A204.1 (cell line): ENCODE results near the gene OR10H2.
"Not testable (repeated sequence)": the region's sequence is repeated elsewhere in the genome, so short reads cannot be mapped to it uniquely, and the experiment has no call there.

Experiments
- FAIRE-seq: peaks from 2 replicates; lab custom pipeline; 2012; peaks lifted over from hg19 to GRCh38; lab: Jason Lieb, UNC

Gene OR10H2, protein sequence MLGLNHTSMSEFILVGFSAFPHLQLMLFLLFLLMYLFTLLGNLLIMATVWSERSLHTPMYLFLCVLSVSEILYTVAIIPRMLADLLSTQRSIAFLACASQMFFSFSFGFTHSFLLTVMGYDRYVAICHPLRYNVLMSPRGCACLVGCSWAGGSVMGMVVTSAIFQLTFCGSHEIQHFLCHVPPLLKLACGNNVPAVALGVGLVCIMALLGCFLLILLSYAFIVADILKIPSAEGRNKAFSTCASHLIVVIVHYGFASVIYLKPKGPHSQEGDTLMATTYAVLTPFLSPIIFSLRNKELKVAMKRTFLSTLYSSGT

DNA sequence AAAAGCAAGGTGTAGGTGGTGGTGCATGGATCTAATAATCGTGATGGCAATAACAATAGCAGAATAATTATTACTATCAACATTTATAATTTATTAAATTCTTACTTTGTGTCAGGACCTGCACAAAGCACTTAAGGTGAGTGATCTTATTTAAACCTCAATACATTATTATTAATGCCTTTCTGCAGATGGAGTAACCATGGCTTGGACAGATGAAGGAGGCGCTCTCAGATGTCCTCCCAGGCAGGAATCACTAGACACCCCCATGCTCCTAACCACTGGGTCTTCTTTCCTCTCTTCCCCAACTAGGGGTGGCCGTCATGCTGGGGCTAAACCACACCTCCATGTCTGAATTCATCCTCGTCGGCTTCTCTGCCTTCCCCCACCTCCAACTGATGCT, at the start of gene OR10H2:
Gene OR10H2, plus strand, starts transcription at position 301 of the 400 bp plus-strand sequence. Its CDS starts 20 bp downstream, at position 321.
- FAIRE-seq = no peak

DNA sequence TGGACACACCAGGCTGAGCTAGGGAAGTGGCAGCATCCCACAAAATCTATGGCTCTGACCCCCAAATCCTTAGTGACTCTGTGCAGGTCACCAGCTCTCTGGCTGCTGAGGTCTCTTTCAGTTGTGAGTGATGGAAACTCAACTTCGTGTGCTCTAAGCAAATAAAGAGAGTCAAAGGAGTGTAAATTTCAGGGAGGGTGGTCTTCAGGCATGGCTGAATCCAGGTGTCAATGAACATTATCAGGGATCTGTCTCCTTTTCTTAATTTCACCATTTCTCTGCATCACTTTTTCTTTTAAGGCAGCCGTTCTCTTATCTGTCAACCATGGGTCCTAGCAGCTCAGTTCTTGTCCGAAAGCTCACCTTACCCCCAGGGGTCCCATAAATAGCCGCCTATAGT, 48.7 kb upstream of the OR10H2 start:
- no peak for FAIRE-seq

DNA sequence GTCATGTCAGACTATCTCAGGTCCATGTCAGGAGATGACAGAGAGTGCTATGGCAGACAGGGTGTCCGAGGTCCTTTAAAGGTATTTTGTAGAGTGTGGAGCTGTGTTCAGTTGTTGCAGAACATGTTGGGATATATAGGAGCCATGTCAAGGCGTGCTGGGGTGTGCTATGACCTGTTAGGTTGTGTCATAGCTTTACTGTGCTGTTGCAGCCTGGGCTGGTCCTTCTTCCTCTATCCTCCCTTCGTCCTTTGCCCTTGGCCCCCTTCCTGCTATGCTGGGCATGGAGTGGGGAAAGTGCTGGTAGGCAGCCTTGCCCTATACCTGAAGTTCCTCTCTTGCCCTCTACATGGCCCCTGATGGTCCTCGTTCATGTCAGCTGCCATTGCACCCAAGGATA, 48.0 kb upstream of the OR10H2 start:
- not testable (repeated sequence) for FAIRE-seq

DNA sequence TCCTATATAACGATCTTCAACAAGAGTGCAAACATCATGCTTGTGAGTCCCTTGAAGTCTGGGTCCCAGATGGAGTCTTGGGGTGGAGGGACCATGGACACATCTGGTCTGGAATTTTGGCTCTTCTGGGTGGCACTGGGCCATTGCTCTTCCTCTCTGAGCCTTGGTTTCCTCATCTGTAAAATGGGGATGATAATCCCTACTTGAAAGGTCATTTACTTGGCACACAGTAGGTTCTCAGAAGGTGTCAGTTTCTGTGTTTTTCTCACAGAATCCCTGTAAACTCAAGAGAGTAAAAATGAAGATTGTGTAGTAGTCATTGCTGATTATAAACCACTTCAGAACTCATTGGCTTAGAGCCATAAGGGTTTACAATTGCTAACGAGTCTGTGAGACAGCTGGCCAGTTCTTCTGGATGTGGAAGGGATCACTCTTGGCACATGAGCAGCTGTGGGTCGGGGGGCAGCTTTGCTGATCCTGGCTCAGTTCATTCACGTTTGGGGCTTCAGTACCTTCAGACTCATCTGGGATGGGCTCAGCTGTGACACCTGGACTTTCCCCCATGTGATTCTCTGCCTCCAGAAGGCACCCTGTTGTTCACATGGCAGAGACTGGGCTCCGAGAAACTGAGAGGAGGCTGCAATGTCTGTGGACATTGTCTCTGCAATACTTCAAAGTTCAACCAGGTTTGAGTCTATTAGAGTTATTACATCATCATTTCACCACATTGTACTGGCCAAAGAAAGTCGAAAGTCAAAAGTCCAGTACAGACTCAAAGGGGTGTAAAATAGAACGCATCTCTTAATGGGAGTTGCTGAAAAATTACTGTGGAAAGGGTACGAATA, 47.1 kb upstream of the OR10H2 start:
- no peak for FAIRE-seq

DNA sequence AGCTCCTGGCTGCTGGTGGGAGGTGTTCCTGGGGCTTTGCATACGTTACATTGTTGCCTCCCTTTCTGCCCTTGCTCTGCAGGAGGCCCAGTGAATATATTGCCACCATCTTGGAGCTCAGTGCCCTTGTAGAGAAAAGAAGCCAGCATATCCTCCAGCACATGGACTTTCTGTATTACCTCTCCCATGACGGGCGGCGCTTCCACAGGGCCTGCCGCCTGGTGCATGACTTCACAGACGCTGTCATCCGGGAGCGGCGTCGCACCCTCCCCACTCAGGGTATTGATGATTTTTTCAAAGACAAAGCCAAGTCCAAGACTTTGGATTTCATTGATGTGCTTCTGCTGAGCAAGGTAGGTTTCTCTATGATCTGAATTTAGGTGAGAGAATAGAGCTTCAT, 44.4 kb upstream of the OR10H2 start:
- FAIRE-seq = no peak

DNA sequence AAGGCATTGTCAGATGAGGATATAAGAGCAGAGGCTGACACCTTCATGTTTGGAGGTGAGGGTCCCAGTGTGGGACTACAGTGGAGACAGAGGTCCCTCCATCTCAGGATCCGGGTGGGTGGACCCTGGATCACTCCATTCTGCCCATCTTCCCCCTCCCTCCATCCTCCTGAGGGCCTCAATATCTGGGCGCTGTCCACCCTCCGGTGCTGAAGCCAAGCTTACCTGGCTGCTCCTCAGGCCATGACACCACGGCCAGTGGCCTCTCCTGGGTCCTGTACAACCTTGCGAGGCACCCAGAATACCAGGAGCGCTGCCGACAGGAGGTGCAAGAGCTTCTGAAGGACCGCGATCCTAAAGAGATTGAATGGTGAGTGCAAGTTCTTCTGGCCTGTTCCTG, 43.0 kb upstream of the OR10H2 start:
- no peak for FAIRE-seq

DNA sequence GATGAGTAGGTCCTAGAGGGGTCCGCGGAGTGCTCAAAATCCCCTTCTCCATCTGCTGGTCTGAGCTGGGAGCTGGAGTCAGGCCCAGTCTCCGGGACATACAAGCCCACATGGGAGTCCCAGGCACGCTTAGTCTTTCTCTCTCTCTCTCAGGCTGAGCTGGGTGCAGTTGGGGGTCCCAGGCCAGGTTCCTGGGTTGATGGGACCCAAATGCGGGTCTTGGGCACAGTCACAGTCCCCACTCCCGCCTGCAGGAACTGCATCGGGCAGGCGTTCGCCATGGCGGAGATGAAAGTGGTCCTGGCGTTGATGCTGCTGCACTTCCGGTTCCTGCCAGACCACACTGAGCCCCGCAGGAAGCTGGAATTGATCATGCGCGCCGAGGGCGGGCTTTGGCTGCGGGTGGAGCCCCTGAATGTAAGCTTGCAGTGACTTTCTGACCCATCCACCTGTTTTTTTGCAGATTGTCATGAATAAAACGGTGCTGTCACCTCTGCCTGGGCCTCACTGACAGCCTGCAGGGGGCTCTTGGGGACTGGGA, 31.1 kb upstream of the OR10H2 start:
- FAIRE-seq = no peak

DNA sequence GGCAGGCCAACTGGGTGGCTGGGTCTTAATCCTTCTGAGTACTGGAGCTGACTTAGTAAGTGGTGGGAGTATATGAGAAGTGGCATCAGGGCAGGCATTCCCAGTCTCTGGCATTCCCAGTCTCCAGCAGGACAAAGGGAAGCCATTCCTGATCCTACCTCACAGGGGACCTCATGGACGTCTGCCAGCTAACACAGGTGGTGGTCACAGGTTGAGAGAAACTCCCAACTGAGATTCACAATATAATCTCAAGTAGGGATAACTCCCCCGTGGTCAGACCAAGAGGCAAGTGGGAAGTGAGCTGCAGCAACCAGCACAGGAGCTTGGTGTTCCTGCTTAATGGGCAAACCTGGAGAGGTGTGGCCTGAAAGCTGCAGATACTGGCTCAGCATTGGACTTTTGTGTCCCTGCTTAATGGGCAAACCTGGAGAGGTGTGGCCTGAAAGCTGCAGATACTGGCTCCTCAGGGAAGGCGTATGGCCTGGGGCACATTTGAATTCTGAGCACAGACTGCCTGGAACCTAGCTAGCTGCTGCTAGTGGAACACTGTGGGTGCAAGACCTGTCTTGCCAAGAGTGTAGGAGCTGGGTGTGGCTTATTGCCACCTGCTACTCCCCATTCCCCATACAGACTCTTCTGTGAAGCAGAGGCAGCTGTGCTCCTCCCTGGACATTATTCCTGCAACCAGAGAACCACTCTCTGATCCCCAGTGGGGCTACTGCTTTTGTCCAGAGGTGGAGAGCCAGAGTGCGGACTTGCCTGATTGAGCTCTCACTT, 25.9 kb upstream of the OR10H2 start:
- no peak for FAIRE-seq

DNA sequence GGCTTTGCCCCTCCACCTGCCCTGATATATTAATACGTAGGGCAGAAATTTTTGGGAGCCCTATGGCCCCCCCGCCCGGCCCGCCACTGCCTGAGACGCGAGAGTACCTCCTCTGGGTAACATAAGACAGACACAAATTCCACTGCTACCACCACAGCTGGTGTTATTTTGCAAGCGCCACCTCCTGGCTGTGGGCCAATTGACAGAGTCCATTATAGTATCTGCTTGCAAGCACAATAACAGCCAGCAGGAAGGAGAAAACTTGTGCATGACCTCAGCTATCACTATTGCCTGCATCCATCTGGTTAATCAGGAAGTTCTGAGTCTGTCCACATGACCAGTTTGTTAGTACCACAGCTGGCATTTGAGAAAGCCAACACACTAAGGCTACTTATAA, 25.3 kb upstream of the OR10H2 start:
- FAIRE-seq = no peak

DNA sequence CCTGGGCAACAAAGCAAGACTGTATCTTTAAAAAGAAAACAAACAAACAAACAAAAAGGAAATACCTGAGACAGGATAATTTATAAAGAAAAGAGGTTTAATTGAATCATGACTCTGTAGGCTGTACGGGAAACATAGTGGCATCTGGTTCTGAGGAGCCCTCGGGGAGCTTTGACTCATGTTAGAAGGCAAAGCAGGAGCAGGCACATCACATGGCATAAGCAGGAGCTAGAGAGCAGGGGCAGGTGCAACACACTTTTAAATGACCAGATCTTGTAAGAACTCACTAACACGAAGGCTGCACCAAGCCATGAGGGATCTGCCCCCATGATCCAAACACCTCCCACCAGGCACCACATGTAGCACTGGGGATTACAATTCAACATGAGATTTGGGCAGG, 13.2 kb upstream of the OR10H2 start:
- no peak for FAIRE-seq

DNA sequence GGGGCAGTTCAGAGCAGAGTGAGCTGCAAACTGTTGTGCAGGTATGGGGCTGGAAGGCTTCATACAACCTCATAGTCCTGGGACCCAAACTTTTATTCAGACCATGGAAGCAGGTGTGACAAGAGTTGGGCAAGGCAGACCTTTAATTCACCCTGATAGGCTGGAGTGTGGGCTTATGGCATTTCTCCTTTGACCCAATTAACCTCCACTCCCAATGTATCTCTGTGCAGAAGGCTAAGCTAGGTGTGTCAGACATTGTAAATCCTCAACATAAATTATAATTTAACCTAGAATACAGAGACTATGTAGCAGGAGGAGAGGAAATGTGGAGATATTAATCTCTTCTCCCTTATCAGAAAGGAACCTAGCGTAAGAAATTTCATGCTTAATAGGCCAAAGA, 12.2 kb upstream of the OR10H2 start:
- no peak for FAIRE-seq

DNA sequence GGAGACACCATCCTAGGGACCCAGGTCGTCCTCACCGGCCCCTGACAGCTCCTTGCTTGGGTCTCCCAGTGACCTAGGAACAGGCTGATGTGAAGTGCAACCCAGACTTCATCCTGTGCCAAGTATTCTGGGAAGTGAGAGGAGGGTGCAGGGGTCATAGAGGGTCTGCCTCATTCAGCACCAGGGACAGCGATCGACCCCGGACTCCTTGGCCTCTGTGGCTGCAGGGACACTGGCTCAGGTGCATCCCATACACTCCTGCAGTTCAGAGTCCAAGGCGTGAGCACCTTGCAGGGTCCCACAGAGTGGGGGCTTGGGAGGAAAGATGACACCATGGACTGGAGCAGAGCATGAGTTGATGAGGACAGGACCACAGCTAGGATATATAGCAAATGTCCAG, 10.0 kb upstream of the OR10H2 start:
- no peak for FAIRE-seq

DNA sequence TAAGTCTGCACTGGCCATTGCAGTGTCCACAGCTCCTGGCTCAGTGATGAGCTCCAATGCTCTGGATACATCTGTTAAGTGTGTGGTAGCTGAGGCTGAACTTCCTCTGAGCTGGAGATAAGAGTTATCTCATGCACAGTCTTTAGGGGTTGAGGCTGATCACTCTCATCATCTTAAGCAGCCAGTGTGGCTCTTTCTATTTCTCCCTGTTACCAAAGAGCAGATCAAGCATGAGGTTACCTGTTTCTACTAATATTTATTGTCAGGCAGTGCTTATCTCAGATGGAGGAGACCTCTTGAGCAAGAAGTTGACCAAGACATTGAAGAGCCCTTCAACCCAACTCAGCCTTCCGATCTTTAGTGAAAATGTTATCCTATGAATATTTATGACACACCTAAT, 6.6 kb upstream of the OR10H2 start:
- no peak for FAIRE-seq

DNA sequence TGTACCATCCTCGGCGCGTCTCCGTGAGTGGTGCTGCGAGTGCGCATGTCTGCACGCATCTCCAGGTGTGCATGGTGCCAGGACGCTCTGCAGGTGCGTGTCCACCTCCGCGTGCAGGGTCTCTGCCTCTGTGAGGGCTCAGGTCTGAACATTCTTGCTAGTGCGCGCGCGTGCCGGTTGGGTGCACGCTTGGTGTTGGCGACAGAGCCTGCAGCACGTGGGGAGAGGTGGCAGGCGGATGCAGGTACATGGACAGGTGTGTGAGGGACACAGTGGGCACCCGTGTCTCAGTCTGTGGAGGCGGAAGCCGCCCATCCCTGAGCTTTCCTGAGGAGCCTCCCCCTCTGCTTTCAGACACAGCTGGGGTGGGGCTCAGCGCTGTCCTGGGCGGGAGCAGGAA, 4.9 kb upstream of the OR10H2 start:
- FAIRE-seq = no peak

DNA sequence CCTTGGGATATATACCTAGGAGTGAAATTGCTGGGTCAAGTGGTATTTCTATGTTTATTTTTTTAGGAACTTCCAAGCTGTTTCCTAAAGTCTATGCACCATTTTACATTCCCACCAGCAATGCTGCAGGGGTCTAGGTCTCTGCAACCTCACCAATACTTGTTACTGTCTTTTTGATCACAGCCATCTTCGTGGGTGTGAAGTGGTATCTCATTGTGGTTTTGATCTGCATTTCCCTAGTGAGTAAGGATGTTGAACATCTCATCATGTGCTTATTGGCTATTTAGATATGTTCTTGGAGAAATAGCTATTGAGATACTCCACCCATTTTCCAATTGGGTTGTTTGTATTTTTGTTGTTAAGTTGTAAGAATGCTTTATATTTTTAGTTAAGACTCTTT, 2.7 kb downstream of the OR10H2 start:
- FAIRE-seq = no peak

DNA sequence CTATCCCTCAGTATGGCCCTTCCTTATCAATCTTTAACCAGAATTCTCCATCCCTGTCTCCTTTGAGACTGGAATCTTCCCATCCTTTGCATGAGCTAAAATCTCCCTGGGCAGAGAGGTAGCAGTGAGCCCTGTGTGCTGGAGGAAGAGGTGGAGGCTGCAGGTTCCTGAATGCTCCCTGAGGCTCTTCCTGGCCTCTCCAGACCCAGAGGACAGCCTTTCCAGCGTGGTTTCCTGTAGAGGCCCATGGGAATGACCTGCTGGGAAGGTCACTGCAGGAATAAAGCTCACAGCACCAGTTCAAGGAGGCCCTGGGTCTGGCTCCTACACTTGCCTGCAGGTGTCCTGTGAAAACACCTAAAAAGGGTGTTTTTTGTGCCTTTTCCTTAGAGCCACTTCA, 4.6 kb downstream of the OR10H2 start:
- no peak for FAIRE-seq

DNA sequence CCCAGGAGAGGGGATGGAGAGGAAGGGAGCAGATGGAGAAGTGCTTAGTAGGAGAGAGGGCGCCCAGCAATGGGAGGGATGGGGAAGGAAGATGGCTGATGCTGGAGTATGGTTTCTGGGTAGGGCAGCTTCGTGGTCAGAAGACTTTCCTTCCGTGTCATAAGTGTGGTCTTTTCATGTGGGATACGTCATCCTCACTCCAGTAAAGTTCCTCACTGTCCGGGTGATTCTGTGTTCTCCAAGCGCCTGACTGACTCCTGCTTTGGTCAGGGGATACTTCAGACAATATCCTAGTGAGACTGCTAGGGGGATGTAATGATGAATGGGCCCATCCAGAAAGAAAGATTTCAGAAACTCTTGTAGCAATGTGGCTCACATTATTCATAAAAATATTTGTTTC, 6.1 kb downstream of the OR10H2 start:
- no peak for FAIRE-seq

DNA sequence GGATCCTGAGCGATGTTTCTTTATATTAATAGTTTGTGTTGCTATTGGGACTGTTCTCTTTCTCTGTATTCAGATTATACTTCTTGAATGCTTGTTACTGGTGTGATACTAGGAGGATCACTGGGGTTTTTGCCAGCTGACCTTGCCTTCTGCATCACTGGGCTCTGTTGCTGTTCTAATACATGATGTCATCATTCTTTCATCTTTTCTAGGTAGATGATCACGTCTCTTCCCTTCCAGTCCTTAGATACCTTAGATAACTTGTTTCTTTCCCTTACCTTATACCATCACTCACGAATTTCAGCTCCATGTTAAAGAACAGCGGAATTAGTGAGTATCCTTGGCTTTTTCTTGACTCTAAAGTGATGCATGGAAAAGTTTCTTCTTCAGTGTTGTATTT, 9.9 kb downstream of the OR10H2 start, which contains the start of gene OR10H3:
Gene OR10H3, plus strand, starts transcription at position 264 of the 400 bp plus-strand sequence. CDS start 3,408 bp downstream, outside the sequence.
- no peak for FAIRE-seq

DNA sequence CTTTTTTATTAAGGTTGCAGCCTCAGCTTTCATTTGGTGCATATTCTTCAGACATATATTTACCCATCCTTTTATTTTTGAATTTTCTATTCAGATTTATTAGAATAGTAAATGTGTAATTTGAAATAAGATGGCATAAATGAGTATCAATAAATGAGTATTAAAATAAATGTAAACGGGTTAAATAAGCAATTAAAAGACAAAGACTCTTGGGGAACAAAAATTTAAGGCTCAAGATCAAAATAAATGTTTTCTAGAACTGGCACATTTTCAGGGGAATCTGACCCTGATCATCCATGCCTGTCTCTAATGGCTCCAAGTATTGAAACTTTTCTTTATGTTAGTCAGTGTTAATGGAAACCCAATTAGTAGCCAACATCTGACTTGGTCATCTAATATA, 13.0 kb downstream of the OR10H2 start:
- FAIRE-seq = no peak

DNA sequence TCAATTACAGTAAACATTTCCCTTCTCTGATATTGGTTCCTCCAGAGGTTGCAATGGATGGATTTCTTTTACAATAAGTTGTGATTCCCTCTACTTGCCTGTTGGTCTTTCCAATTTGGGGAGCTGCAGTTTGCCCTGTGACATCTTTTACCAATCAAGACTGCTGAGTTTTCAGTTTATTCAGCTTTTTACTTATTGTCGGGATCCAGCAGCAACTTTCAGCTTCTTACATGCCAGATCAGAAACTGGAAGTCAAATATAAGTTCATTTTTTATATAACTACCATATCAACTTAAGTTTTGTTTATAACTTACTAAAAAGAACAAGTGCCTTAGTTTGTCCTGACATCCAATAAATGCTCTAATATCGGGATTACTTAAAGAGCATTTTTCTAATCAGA, 20.4 kb downstream of the OR10H2 start:
- FAIRE-seq = no peak

DNA sequence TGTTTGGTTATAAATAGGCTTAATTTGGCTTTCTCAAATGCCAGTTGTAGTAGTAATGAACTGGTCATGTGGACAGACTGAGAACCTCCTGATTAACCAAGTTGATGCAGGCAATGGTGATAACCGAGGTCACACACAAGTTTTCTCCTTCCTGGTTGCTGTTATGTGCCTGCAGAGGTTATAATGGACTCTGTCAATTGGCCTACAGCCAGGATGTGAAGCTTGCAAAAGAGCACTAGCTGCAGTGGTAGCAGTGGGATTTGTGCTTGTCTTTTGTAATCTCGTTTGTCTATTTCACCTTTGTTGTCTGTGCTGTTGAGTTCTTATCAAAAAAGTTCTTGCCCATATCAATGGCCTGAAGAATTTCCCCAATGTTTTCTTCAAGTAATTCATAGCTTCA, 30.6 kb downstream of the OR10H2 start:
- FAIRE-seq = no peak

DNA sequence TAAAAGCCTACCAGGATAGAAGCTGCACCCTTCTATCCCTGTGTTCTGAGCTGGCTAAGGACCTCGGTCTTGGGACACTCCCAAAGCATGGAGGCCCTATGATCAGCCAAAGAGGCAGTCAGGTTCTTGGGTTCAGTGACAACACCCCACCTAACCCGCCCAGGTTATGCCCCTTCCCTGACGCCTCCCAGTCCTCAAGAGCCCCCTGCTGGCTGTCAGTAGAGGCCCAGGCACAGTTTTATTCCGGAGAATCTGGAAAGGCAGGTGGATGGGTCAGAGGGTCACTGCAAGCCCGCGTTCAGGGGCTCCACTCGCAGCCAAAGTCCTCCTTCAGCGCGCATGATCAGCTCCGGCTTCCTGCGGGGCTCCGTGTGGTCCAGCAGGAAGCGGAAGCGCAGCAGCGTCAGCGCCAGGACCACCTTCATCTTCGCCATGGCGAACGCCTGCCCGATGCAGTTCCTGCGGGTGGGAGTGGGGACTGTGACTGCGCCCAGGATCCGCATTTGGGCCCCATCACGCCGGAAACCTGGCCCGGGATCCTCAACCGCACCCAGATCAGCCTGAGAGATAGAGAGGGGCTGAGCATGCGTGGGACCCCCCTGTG, 32.2 kb downstream of the OR10H2 start:
- FAIRE-seq = no peak
